ENCODE data around the gene PCSK4. TPM values are rescaled to one million over a fixed set of nuclear protein-coding genes. Genes with fewer than 3 reads are reported as not detected.

The PCSK4 gene
- total and polyA plus RNA-seq, 2 of the 4 experiments (the other 2 are of a cell fraction): 0.72 to 1.7 TPM

DNA sequence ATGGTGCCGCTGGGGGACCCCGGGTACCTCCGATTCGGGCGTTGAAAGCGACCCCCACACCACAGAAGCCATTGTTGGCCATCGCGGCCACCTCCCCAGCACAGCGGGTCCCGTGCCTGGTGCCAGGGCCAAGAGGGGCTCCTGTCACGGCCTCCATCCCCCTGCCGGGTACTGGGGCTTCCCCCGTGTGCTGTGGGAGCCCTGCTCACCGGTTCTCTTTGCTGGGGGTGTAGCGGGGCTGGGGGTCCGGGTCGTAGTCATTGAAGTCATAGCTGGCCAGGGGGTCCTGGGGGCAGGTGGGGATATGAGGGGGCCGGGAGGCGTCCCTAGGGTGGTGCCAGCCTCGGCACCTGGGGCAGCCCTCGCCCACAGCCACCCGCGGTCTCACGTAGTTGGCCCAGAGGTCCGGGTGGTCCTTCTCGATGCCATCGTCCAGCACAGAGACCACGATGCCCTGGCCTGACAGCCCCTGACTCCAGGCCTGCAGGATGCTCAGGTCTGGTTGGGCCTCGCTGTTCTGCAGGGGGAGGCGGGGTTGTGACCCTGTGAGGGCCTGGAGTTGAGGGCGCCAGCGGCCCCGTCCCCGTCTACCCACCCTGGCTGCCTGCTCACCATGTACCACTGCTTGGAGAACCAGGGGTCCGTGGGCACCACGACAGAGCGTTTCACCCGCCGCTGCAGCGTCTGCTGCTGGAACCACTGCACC, 2.4 kb downstream of the PCSK4 start:
- intact Hi-C loops (cut with micrococcal nuclease) (no loop called here), in situ Hi-C loops (cut with MboI; ENCODE audit: low sequenced_read_pairs) (no loop called here), dilution Hi-C loops (cut with HindIII; ENCODE audit: low sequenced_read_pairs, unreplicated experiment) (no loop called here)
- Histone ChIP-seq H4K8ac (ENCODE audit: low read depth in 2 of 2, low read length in 2 of 2) (no peak overlapping the region), H3K36me3 (ENCODE audit: control insufficient read depth, insufficient read depth, low read length) (no peaks in the 10 kb centered on the region), H3K23ac (ENCODE audit: low read depth, low read length) (no peak overlapping the region), H3K27ac (ENCODE audit: insufficient read depth, low read length) (no peak overlapping the region), H2BK20ac (ENCODE audit: low read depth, low read length) (no peak overlapping the region), H3K4me1 (ENCODE audit: control insufficient read depth, insufficient read depth, low read length) (peaks cover 9% of the 10 kb centered on the region), H3K79me1 (ENCODE audit: low read depth in 1 of 2, low read length in 2 of 2) (no peaks in the 10 kb centered on the region), H4K5ac (ENCODE audit: low read depth, low read length) (no peak overlapping the region), H3K56ac (ENCODE audit: extremely low read depth, insufficient read depth, low read length) (no peak overlapping the region), H2BK5ac (ENCODE audit: low read depth, low read length, poor library complexity, severe bottlenecking) (no peak overlapping the region), H3K9ac (ENCODE audit: low read depth, low read length) (no peak overlapping the region), H3K18ac (ENCODE audit: low read depth, low read length) (no peak overlapping the region), H2BK120ac (ENCODE audit: low read depth, low read length) (no peak overlapping the region), H3K9me1 (ENCODE audit: insufficient read depth, low read length) (no peaks in the 10 kb centered on the region), H3K27me3 (ENCODE audit: control insufficient read depth, insufficient read depth, low read length) (peaks cover 5% of the 10 kb centered on the region; the same call in 1 of the 2 replicates), H2AK9ac (replicated peaks; ENCODE audit: low read depth, low read length, poor library complexity) (no peak overlapping the region), H2AFZ (replicated peaks; ENCODE audit: low read length, poor library complexity) (no peak overlapping the region), H4K20me1 (ENCODE audit: insufficient read depth, low read length) (peaks cover 3% of the 10 kb centered on the region; the same call in 1 of the 2 replicates), H4K91ac (ENCODE audit: insufficient read depth, low read depth, low read length) (no peak overlapping the region), H3K4me2 (ENCODE audit: low read depth, low read length) (no peak overlapping the region), H3K14ac (replicated peaks; ENCODE audit: low read depth, low read length) (no peak overlapping the region), H3K9me3 (ENCODE audit: control insufficient read depth, insufficient read depth, low read length) (no peaks in the 10 kb centered on the region), H2BK15ac (ENCODE audit: low read depth, low read length) (no peak overlapping the region), H3K4ac (ENCODE audit: low read depth, low read length) (no peak overlapping the region), H3K4me3 (ENCODE audit: insufficient read depth, low read depth, low read length) (no peak overlapping the region), H2AK5ac (ENCODE audit: low read depth, low read length) (no peak overlapping the region)
- BruUV-seq (replicated peaks): no TSS peak
- TF ChIP-seq RCOR1 (IDR thresholded peaks at IDR 0.05; ENCODE audit: insufficient replicate concordance, low read length): no peak
- TF ChIP-seq SMC3 (IDR thresholded peaks at IDR 0.05; ENCODE audit: low read depth, low read length): no peak
- no peak for TF ChIP-seq FOS (IDR thresholded peaks at IDR 0.05; ENCODE audit: low read depth, low read length)
- TF ChIP-seq MXI1 (IDR thresholded peaks at IDR 0.05; ENCODE audit: borderline replicate concordance, low read depth, low read length): no peak
- no peak for TF ChIP-seq RFX5 (IDR thresholded peaks at IDR 0.05; ENCODE audit: low read depth, low read length)
- TF ChIP-seq, protein P1, sequence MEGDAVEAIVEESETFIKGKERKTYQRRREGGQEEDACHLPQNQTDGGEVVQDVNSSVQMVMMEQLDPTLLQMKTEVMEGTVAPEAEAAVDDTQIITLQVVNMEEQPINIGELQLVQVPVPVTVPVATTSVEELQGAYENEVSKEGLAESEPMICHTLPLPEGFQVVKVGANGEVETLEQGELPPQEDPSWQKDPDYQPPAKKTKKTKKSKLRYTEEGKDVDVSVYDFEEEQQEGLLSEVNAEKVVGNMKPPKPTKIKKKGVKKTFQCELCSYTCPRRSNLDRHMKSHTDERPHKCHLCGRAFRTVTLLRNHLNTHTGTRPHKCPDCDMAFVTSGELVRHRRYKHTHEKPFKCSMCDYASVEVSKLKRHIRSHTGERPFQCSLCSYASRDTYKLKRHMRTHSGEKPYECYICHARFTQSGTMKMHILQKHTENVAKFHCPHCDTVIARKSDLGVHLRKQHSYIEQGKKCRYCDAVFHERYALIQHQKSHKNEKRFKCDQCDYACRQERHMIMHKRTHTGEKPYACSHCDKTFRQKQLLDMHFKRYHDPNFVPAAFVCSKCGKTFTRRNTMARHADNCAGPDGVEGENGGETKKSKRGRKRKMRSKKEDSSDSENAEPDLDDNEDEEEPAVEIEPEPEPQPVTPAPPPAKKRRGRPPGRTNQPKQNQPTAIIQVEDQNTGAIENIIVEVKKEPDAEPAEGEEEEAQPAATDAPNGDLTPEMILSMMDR (conservative IDR thresholded peaks at IDR 0.05; ENCODE audit: low read depth, low read length): no peak
- TF ChIP-seq MAZ (IDR thresholded peaks at IDR 0.05; ENCODE audit: borderline replicate concordance, low read depth, low read length): no peak
- no peak for TF ChIP-seq RAD21 (IDR thresholded peaks at IDR 0.05; ENCODE audit: low read length)
- TF ChIP-seq POLR2A (IDR thresholded peaks at IDR 0.05; ENCODE audit: low read depth, low read length): no peak
- no peak for TF ChIP-seq NFE2L2 (IDR thresholded peaks at IDR 0.05; ENCODE audit: low read depth, low read length)
- no peak for TF ChIP-seq CHD1 (IDR thresholded peaks at IDR 0.05; ENCODE audit: low read depth, low read length)
- TF ChIP-seq, protein P2, sequence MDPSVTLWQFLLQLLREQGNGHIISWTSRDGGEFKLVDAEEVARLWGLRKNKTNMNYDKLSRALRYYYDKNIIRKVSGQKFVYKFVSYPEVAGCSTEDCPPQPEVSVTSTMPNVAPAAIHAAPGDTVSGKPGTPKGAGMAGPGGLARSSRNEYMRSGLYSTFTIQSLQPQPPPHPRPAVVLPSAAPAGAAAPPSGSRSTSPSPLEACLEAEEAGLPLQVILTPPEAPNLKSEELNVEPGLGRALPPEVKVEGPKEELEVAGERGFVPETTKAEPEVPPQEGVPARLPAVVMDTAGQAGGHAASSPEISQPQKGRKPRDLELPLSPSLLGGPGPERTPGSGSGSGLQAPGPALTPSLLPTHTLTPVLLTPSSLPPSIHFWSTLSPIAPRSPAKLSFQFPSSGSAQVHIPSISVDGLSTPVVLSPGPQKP (IDR thresholded peaks at IDR 0.05; ENCODE audit: borderline replicate concordance, low read depth, low read length): no peak
- no peak for TF ChIP-seq BHLHE40 (IDR thresholded peaks at IDR 0.05; ENCODE audit: low read depth, low read length)
- TF ChIP-seq, protein P3, sequence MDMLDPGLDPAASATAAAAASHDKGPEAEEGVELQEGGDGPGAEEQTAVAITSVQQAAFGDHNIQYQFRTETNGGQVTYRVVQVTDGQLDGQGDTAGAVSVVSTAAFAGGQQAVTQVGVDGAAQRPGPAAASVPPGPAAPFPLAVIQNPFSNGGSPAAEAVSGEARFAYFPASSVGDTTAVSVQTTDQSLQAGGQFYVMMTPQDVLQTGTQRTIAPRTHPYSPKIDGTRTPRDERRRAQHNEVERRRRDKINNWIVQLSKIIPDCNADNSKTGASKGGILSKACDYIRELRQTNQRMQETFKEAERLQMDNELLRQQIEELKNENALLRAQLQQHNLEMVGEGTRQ (IDR thresholded peaks at IDR 0.05; ENCODE audit: low read depth, low read length): no peak
- TF ChIP-seq MAFK (IDR thresholded peaks at IDR 0.05; ENCODE audit: low read depth, low read length): no peak
- TF ChIP-seq CEBPB (IDR thresholded peaks at IDR 0.05; ENCODE audit: low read depth, low read length): no peak
- CTCF ChIA-PET: no interaction called here
- 87% methylated on average over 13 of the region's 40 CpGs; no CpG with 5 or more reads in 1 of the 2 experiments for WGBS, 2 experiments (ENCODE audit: extremely low coverage in 2 of 2, insufficient read length in 1 of 2)
- DNase-seq (no peak), ATAC-seq (ENCODE audit: low read depth) (no peak)
- POLR2A ChIA-PET (ENCODE audit: unreplicated experiment): interaction anchor here (0.6 kb wide), 1 partner anchor 252 kb away, joined by 3 read pairs; no protein-coding TSS in a partner anchor

Data from IMR-90 (cell line).